Vagina (tissue), 2 donors: ENCODE results near the gene TAF1B. TPM values are rescaled to one million over a fixed set of nuclear protein-coding genes. Genes with fewer than 3 reads are reported as not detected.

Experiments used
- DNase-seq, 2 donors: peaks; one replicate each; pipeline ENCODE4 v3.0.0-alpha.2; 2017; ENCODE audit errors: extremely low spot score in 2 of 2
- H3K27ac ChIP-seq: fragments of 200-600 bp; sonication (generic); one replicate; pipeline ENCODE4 v1.5.1; 2019
- H3K27me3 ChIP-seq: fragments of 200-600 bp; sonication (generic); one replicate; pipeline ENCODE4 v1.5.1; 2019
- H3K36me3 ChIP-seq, 2 donors: fragments of 200-600 bp; sonication (generic); one replicate each; pipeline ENCODE4 v1.5.1; 2017 to 2019
- H3K4me1 ChIP-seq: fragments of 200-600 bp; sonication (generic); one replicate; pipeline ENCODE4 v1.5.1; 2019
- H3K4me3 ChIP-seq, 2 donors: fragments of 200-600 bp; sonication (generic); 1 replicate in 1 of 2; 2 replicates in 1 of 2; pipeline ENCODE4 v1.5.1; 2016 to 2019
- H3K9me3 ChIP-seq: fragments of 200-600 bp; sonication (generic); one replicate; pipeline ENCODE4 v1.5.1; 2019
- POLR2A ChIP-seq, 2 donors: fragments of 450-650 bp; IDR thresholded peaks; one replicate each; pipeline ENCODE4 v1.6.1; 2017; ENCODE audit warnings: antibody characterized with exemption in 2 of 2, mild to moderate bottlenecking in 2 of 2, moderate library complexity in 2 of 2
- POLR2AphosphoS5 ChIP-seq, 2 donors: sonication (generic); formaldehyde crosslinking; IDR thresholded peaks; one replicate each; pipeline ENCODE4 v1.9.0; 2017; ENCODE audit warnings: antibody characterized with exemption in 2 of 2, mild to moderate bottlenecking in 2 of 2, low read depth in 1 of 2; ENCODE audit not compliant: insufficient read depth in 1 of 2
- intact Hi-C: fragments of 100-400 bp; cut with DNase I; formaldehyde crosslinking; loops from one replicate; pipeline ENCODE4 v1.15.1; 2023
- total RNA-seq: library from RNA; depleted of rRNA; stranded (reverse); fragments of >200 nt; gene quantifications from one replicate; pipeline ENCODE4 v1.2.3, GENCODE V29; 2016
- TF ChIP-seq, protein P1 (sequence below), 3 experiments: fragments of 450-650 bp in 2 of 3; fragments of 200-600 bp in 1 of 3; sonication (generic) in 1 of 3; IDR thresholded peaks; one replicate each; pipeline ENCODE4 v1.5.1; 2017 to 2019; ENCODE audit warnings: antibody characterized with exemption in 3 of 3, mild to moderate bottlenecking in 2 of 3, moderate library complexity in 2 of 3

The TAF1B gene
- total RNA-seq, 1 donor from 2014 or later: 20.1 TPM

DNA sequence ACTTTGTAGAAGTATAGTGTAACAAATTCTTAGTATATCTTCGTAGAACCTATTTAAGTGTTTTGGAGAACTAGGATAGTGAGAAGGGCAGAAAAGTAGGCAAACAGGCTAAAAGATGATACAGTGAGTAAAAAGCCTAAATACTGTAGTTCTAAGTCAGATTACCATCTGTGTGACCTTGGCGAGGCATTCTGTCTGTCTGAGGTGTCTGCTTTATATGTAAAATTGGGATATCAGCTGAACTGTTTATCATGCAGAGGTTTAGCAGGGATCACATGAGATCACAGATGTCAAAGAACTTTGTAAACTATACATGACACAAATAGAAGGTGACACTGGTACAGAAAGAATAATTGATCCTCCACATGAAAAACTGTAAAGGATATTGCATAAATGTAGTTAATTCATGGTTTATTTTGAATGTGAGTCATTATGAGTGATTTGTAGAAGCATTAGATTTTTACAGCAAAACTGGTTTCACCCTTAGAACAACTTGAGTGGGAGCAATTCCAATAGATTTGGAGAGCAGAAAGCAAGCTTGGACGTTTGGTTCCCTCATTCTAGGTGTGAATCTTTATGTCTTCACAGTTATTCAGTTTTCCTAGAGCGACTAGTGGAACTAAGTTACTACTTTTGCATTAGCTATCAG is 41.9 kb downstream of the TAF1B start:
- TF ChIP-seq POLR2A (IDR thresholded peaks at IDR 0.05) (no peak), POLR2AphosphoS5 (IDR thresholded peaks at IDR 0.05; ENCODE audit: insufficient read depth in 1 of 2, low read depth in 1 of 2) (no peak)
- TF ChIP-seq, protein P1, sequence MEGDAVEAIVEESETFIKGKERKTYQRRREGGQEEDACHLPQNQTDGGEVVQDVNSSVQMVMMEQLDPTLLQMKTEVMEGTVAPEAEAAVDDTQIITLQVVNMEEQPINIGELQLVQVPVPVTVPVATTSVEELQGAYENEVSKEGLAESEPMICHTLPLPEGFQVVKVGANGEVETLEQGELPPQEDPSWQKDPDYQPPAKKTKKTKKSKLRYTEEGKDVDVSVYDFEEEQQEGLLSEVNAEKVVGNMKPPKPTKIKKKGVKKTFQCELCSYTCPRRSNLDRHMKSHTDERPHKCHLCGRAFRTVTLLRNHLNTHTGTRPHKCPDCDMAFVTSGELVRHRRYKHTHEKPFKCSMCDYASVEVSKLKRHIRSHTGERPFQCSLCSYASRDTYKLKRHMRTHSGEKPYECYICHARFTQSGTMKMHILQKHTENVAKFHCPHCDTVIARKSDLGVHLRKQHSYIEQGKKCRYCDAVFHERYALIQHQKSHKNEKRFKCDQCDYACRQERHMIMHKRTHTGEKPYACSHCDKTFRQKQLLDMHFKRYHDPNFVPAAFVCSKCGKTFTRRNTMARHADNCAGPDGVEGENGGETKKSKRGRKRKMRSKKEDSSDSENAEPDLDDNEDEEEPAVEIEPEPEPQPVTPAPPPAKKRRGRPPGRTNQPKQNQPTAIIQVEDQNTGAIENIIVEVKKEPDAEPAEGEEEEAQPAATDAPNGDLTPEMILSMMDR (IDR thresholded peaks at IDR 0.05): no peak
- H3K9me3 ChIP-seq: no peaks in the 10 kb centered on the region
- H3K36me3 ChIP-seq: no peaks in the 10 kb centered on the region
- no peak for DNase-seq
- no peaks in the 10 kb centered on the region for H3K4me1 ChIP-seq
- no peak overlapping the region for H3K4me3 ChIP-seq
- H3K27ac ChIP-seq: no peak overlapping the region
- H3K27me3 ChIP-seq: no peaks in the 10 kb centered on the region
- intact Hi-C loops: no loop called here

DNA sequence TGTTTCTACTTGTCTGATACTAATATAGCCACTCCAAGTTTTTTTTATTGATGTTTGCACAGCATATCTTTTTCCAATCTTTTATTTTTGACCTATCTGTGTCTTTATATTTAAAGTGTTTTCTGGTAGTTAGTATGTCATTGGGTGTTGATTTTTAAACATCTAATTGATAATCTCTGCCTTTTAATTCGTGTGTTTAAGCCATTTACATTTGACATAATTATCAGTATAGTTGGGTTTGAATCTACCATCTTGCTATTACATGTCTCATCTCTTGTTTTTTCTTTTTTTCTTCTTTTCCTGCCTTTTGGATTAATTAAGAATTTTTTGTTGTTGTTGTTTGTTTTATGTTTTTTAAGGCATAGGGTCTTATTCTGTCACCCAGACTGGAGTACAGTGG is 44.2 kb downstream of the TAF1B start:
- H3K4me1 ChIP-seq: no peaks in the 10 kb centered on the region
- H3K9me3 ChIP-seq: no peaks in the 10 kb centered on the region
- no peaks in the 10 kb centered on the region for H3K27me3 ChIP-seq
- intact Hi-C loops: no loop called here
- no peak overlapping the region for H3K27ac ChIP-seq
- H3K4me3 ChIP-seq: no peak overlapping the region
- TF ChIP-seq POLR2A (IDR thresholded peaks at IDR 0.05) (no peak), POLR2AphosphoS5 (IDR thresholded peaks at IDR 0.05; ENCODE audit: insufficient read depth in 1 of 2, low read depth in 1 of 2) (no peak)
- TF ChIP-seq, protein P1 (IDR thresholded peaks at IDR 0.05): no peak
- H3K36me3 ChIP-seq: no peaks in the 10 kb centered on the region
- no peak for DNase-seq

DNA sequence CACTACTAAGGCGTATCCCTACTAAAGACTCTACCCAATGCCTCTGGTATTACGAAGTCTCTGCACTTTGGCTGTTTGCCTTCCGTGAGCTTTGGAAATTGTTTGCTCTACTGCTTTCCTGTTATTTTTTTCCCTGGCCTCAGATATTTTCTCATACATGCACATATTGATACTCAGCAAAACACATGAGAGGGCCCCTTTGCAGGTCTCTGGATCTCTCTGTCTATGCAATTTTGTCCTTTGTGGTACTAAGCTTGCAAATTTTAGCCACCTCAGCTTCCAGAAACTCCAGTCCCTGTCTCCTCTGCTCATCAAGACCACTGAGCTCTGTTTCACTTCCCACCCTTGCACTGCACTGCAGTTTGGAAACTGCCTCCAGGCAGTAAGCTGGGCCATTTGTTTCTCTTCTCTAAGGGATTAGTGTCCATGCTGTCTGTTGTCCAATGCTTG is 46.6 kb downstream of the TAF1B start:
- Histone ChIP-seq H3K9me3 (no peaks in the 10 kb centered on the region), H3K4me3 (no peak overlapping the region), H3K36me3 (no peaks in the 10 kb centered on the region), H3K27me3 (no peaks in the 10 kb centered on the region), H3K27ac (no peak overlapping the region), H3K4me1 (no peaks in the 10 kb centered on the region)
- intact Hi-C loops: no loop called here
- TF ChIP-seq POLR2AphosphoS5 (IDR thresholded peaks at IDR 0.05; ENCODE audit: insufficient read depth in 1 of 2, low read depth in 1 of 2) (no peak), POLR2A (IDR thresholded peaks at IDR 0.05) (no peak)
- TF ChIP-seq, protein P1 (IDR thresholded peaks at IDR 0.05): no peak
- no peak for DNase-seq

DNA sequence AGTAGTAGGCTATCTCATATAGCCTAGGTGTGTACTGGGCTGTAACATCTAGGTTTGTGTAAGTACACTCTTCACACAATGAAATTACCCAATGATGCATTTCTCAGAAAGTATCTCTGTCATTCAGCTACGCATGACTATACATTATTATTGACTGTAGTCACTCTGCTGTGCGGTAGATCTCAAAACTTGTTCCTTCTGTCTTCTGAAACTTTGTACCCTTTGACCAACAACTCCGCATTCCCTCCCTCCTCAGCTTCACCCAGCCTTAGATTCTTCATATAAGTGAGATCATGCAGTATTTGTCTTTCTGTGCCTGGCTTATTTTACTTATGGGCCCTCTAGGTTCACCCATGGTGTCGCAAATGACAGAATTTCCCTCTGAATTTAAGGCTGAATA is 49.0 kb downstream of the TAF1B start:
- H3K9me3 ChIP-seq: no peaks in the 10 kb centered on the region
- intact Hi-C loops: no loop called here
- H3K27ac ChIP-seq: no peak overlapping the region
- H3K4me3 ChIP-seq: no peak overlapping the region
- H3K36me3 ChIP-seq: no peaks in the 10 kb centered on the region
- TF ChIP-seq, protein P1 (IDR thresholded peaks at IDR 0.05): no peak
- TF ChIP-seq POLR2AphosphoS5 (IDR thresholded peaks at IDR 0.05; ENCODE audit: insufficient read depth in 1 of 2, low read depth in 1 of 2): peak in 1 of 2 donors; percentile 9
- no peak for TF ChIP-seq POLR2A (IDR thresholded peaks at IDR 0.05)
- H3K4me1 ChIP-seq: peaks cover 14% of the 10 kb centered on the region
- H3K27me3 ChIP-seq: no peaks in the 10 kb centered on the region
- no peak for DNase-seq
